ENCODE measurements around the gene LMF1.

The LMF1 gene

GRCh38 chr16:924063-924462 lies 46.7 kb downstream of the LMF1 start:
- no peak for DNase-seq

DNA sequence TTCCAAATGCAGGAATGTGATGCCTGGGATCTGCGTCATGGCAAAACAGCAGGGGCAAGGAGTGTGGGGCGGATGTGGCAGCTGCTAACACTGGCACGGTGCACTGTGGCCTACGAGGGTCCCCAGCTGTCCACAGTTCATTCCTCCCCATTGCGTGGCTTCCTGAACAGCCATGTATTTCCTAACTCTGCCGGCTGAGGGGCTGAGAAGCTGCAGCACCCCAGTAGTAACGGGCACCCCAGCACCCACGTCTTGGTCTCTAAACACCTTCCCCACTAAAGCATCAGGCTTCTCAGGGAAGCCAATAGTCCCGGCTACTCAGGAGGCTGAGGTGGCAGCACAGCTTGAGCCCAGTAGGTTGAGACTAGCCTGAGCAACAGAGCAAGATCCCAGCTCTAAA lies 47.6 kb downstream of the LMF1 start:
- no peak for DNase-seq

- DNase-seq = no peak
Observed at GRCh38 chr16:922051-922450, 48.7 kb downstream of the LMF1 start.

DNA sequence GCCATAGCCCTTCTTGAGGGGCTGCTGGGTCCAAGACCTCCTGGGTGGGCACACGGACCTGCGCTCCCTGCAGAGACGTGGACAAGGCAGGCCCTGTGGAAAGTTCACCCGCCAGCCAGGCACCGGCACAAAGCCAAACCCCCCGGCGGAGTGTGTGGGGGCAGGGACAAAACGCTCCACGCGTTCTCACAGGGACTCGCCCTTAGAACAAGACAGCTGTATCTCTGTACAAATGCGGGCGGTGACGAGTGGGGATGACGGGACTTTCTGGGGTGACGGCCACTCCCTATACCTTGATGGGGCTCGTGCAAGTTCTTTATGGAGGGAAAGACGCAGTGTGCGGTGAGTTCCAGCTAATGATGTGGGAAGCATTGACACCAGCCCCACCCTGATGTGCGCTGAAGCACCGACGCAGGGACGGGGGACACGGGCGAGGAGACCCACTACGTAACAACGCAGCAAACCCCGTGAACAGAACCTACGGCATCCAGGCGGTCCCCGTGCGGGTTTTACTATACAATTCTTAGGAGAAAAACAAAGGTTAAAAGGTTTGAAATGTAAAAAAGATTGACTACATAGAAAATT lies 49.4 kb downstream of the LMF1 start:
- DNase-seq = no peak

- no peak for DNase-seq
Observed at GRCh38 chr16:920717-921116, 50.1 kb downstream of the LMF1 start.

DNA sequence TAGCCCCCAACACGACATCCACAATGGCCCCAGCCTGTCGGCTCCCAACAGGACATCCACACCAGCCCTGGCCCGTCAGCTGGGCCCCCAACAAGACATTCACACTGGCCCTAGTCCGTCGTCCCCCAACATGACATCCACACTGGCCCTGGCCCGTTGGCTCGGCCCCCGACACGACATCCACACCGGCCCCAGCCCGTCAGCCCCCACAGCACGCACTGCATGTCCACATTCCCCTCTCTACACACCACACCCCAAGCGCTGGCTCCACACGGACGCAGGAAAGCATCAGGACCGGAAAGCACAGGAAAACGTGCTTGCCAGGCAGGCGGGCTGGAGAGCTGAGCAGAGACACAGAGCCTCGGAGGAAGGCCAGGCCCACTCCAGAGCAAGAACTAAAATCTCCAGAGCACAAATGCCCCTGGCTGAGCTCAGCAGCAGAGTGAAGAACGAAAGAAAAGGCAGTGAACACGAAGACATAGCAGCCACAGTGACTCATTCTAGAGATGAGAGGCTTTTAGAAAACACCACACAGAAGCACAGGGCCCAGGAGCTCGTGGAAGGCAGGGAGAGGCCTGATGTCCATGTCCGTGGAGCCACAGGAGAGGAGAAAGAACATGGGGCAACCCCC lies 50.6 kb downstream of the LMF1 start:
- no peak for DNase-seq

- no peak for DNase-seq
Observed at GRCh38 chr16:919658-920050, 51.1 kb downstream of the LMF1 start.

DNA sequence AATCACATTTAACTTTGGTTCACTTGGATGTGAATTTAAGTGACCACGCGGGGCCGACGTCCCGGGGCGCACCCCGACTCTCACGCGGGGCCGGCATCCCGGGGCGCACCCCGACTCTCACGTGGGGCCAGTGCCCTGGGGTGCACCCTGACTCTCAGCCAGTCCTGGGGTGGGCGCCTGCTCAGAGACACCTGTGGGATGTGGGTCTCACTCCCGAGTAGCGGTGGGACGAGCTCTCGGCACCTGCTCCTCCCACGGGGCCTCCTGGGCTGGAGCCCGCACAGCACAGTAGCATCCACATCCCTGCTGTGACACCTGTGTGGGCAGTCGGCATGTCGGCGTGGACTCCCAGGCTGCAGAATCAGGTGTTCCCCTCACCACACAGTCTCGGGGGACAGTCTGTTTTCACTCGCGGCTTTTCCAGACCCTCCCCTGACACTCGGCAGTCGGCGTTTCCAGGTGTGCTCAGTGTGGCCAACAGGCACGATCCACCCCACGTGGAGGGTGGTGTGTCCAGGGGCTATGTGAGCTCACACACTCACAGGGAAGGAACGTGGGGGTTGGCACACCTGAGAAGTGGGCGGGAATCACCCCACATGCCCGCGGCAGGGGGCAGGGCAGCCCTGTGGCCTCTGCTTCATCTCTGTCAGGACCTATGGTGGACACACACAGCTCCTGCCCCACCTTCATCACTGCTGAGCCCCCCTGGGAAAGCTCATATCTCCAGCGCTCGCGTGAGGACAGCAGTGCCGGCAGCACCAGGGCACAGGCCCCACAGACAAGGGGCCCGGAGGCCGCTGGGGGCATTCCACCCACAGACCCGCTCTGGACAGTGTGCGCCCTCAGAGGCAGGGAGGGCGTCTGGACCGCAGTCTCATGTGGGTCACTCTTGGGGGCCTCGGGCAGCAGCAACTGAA lies 51.8 kb downstream of the LMF1 start:
- no peak for DNase-seq

GRCh38 chr16:918068-918467 lies 52.7 kb downstream of the LMF1 start:
- DNase-seq = no peak

DNA sequence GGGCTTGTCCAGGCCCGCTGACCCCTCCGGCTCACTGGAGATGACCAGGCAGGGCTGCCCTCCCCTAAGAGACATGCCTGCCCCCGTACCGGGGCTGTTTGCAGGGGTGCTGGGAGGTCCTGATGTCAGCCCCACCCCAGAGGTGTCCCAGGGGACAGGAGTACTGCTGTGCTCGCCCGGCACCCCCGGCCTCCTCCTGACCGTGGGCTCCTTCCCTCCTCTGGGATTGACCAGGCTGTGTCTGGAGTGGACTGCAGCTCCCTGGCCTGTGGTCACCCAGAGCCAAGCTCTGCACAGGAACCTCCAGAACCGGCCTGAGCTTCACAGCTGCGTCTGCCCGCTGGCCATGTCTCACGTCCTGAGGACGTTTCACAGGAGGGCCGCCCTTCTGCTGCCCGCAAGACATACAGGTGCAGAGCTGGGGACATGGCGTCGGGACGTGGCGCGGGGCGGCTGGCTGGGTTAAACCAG lies 53.2 kb downstream of the LMF1 start:
- no peak for DNase-seq

DNA sequence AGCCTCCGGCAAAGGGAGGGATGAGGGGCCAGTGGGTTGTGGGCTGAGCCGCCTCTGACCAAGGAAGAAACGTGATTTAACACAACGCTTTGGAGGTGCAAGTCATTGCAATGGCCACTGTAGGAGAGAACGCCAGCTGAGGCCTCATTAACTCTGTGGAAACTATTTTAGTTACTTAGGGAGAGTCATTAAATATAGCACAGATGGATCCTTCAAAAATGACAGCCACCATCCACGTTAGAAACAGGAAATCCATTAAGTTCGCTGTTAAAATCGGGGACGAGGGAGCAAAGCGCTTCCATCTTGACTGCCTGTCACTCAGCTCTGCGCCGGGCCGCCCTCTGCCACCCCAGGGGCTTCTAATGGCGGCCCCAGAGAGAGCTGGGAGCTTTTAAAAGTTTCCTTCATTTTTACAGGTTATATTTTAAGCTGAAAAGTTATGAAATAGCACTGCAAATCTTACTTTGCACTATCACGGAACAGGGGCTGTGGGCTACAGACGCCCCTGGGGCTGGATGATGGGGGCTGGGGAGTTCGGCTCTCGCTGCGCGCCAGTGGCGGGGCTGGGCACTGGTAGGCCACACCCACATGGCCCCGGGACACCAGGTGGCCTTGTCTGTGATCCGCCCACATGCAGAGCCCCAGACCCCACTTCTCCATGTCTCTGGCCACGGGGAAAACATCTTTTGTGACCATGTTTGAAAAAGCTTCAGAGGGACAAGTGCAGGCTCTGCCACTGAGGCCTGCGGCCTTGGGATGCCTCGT lies 54.6 kb downstream of the LMF1 start:
- no peak for DNase-seq

DNA sequence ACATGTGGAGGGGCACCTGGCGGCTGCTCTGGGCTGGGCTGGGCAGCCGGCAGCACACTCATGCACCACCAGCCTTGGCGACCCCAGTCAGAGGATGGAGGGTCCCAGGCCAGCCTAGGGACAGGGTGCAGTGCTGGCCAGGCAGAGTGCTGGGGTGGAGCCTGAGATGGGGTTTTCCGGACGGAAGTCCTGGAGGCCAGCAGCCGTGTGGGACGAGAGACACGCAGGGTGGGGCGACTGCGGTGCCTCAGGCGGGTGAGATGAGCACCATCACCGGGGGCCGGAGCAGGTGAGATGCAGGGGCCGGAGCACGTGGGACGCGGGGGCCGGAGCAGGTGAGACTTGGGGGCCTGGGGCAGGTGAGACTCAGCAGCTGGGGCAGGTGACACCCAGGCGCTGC lies 55.2 kb downstream of the LMF1 start:
- DNase-seq = no peak

- DNase-seq = no peak
Observed at GRCh38 chr16:914440-914839, 56.3 kb downstream of the LMF1 start.

- DNase-seq = no peak
Observed at GRCh38 chr16:913817-914439, 56.9 kb downstream of the LMF1 start.

DNA sequence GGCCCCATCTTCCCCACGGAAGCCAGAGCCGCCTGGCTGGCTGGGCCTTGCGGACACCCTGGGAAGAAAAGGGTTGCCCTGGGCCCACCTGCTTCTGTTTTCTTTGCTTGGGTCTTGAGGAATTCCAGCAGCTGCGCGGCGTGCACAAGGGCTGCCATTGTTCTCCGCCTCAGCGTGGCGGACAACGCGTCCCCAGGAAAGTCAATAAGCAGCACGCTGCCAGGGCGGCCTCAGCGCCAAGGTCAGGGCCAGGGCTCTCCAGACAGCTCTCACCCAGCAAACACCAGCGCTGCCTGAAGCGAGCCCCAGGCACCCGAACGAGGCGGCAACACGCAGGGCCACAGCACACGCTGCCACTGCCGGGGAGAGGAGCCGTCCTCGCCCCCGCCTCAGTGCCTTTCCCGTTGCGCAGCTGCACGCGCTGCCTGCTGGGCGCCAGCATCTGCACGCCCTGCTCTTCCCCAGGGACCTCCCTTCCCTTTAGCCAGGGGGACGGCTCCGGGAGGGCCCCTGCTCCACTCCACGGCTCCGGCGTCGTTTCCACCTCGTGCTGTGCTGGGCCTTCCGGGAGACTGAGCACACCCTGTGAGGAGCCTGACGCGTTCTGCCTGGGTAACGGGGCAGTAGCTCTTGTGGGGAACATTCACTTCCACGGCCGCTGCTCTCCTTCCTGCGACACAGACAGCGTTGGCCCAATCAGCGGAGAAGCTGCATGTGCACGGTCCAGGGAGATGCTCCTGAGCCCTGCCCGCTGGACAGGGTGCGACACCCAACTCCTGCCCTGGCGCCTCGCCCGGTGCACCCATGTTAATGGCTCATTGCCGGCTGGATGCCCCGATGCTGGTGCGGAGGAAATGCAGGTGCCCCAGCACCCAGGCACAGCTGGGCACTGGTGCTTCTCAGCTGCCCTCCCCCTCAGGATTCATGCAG lies 57.8 kb downstream of the LMF1 start:
- no peak for DNase-seq

DNA sequence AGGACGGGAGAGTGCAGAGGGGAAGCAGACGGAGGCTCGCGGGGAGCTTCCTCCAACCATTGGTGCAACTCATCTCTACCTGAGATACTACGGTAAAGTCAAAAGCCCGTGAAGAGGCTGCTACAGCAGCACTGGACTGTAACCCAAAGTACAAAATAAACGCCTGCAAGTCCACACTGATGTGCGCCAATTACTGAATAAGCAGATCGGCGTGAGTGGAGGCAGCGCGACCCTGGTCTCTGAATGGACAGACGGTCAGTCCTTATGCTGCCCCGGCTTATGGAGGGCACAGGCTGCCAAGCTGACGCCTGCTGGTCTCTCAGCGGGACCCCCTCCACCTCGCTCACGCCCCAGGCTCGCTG lies 58.5 kb downstream of the LMF1 start:
- no peak for DNase-seq

DNA sequence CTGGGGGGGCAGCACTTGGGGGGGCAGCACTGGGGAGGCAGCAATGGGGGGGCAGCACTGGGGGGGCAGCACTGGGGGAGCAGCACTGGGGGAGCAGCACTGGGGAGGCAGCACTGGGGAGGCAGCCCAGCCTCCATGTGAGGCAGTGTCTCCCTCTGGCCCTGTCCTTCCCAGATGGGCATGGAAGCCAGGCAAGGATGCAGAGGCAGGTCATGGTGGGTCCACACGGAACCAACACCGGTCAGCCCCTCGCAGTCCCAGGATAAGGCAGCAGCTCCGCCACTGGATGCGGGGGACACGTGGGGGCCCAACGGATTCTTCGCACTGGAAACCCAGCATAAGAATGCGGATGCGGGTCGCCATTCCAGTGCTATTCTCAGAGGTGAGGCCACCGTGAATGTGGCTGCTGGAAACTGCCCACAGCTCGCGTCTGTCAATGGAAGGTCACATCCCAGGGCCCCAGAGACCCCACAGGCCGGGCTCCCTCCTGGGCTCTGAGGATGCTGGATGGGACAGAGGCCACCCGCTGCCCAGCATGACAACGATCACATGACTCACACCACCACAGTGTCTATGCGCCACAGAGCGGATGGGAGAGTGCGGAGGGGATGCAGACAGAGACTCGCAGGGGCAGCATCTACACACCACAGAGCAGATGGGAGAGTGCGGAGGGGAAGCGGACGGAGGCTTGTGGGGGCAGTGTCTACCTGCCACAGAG lies 59.0 kb downstream of the LMF1 start:
- DNase-seq = no peak

GRCh38 chr16:911101-911500 lies 59.7 kb downstream of the LMF1 start:
- DNase-seq = no peak

GRCh38 chr16:910181-910580 lies 60.6 kb downstream of the LMF1 start:
- DNase-seq = no peak

GRCh38 chr16:909281-910000 lies 61.3 kb downstream of the LMF1 start:
- DNase-seq = no peak
